ENCODE results near the gene ASCL2.

ASCL2 gene

GRCh38 chr11:2272228-2272945 lies 2.0 kb upstream of the ASCL2 start:
- DNase-seq (ENCODE audit: low spot score), result no peak

- no peak for DNase-seq (ENCODE audit: low spot score)
Measured at GRCh38 chr11:2271327-2272227, 1.2 kb upstream of the ASCL2 start.

GRCh38 chr11:2271077-2271326 lies 614 bp upstream of the ASCL2 start:
- no peak for DNase-seq (ENCODE audit: low spot score)

GRCh38 chr11:2269601-2270321 lies 627 bp downstream of the ASCL2 start:
- no peak for DNase-seq (ENCODE audit: low spot score)

- DNase-seq (ENCODE audit: low spot score), result no peak
Measured at GRCh38 chr11:2268729-2269600, 1.4 kb downstream of the ASCL2 start.

- DNase-seq (ENCODE audit: low spot score), result no peak
Measured at GRCh38 chr11:2267851-2268728, 2.3 kb downstream of the ASCL2 start.

- DNase-seq (ENCODE audit: low spot score), result no peak
Measured at GRCh38 chr11:2267306-2267850, 3.0 kb downstream of the ASCL2 start.

GRCh38 chr11:2266586-2267305 lies 3.6 kb downstream of the ASCL2 start:
- DNase-seq (ENCODE audit: low spot score), result no peak

GRCh38 chr11:2265854-2266585 lies 4.4 kb downstream of the ASCL2 start:
- no peak for DNase-seq (ENCODE audit: low spot score)

- DNase-seq (ENCODE audit: low spot score), result no peak
Measured at GRCh38 chr11:2265396-2265795, 5.0 kb downstream of the ASCL2 start.

- no peak for DNase-seq (ENCODE audit: low spot score)
Measured at GRCh38 chr11:2264366-2265053, 5.9 kb downstream of the ASCL2 start.

- DNase-seq (ENCODE audit: low spot score), result no peak
Measured at GRCh38 chr11:2263724-2264360, 6.5 kb downstream of the ASCL2 start.

GRCh38 chr11:2263071-2263565 lies 7.3 kb downstream of the ASCL2 start:
- DNase-seq (ENCODE audit: low spot score), result no peak

- DNase-seq (ENCODE audit: low spot score), result no peak
Measured at GRCh38 chr11:2262301-2263070, 7.9 kb downstream of the ASCL2 start.

GRCh38 chr11:2261436-2262230 lies 8.8 kb downstream of the ASCL2 start:
- DNase-seq (ENCODE audit: low spot score), result no peak
